NCI-H1436 treated with DMSO at 0.1 percent for 48 hours (cell line): ENCODE data around the gene GFER.

ENCODE experiments used
- DNase-seq: peaks from one replicate; lab custom pipeline; 2025; lab: John Stamatoyannopoulos, UW

The GFER gene

DNA sequence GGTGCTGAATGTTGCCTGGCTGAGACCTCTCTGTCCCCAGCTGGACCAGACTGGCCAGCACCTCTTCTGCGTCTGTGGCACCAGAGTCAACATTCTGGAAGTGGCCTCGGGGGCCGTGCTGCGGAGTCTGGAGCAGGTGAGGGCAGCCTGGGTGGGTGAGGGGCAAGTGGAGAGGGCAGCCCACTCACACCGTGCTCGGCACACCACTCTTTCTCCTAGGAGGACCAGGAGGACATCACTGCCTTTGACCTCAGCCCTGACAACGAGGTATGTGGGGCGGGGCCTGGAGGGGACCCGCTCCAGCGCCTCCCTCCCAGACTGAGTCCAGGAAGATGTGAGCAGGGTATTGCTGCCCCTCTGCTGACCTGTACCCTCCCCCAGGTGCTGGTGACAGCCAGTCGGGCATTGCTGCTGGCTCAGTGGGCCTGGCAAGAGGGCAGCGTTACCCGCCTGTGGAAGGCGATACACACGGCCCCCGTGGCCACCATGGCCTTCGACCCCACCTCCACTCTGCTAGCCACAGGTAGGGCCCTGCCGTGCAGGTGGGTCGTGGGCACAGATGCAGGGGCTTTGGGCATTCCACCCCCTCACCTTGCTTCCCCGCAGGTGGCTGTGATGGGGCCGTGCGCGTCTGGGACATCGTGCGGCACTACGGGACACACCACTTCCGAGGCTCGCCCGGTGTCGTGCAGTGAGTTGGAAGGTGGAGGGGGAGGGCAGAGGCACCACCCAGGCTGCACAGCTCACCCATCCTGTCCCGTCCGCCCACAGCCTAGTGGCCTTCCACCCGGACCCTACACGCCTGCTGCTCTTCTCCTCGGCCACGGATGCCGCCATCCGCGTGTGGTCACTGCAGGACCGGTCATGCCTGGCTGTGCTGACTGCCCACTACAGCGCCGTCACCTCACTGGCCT lies 9.6 kb upstream of the GFER start:
- DNase-seq = no peak

DNA sequence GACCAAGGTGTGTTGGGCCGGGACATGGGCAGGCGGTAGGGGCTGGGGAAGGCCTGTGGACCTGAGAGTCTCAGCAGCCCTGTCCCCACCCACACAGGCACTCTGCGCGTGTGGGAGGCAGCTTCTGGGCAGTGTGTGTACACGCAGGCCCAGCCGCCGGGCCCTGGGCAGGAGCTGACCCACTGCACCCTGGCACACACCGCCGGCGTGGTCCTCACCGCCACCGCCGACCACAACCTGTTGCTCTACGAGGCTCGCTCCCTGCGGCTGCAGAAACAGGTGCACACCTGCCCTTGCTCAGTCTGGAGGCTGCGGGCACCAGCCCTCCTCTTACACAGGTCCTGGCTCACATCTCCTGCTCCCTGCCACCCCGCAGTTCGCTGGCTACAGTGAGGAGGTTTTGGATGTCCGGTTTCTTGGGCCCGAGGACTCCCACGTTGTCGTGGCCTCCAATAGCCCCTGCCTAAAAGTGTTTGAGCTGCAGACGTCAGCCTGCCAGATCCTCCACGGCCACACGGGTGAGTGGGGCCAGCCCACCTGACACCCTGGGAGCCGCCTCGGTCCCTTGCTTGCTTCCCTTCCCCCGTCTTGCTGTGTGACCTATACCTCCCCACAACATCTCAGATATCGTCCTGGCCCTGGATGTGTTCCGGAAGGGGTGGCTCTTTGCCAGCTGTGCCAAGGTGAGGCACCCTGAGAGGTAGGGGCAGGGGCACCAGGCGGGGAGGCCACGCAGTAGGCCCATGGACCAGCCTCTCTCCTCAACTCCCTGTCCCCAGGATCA lies 8.4 kb upstream of the GFER start:
- no peak for DNase-seq

DNA sequence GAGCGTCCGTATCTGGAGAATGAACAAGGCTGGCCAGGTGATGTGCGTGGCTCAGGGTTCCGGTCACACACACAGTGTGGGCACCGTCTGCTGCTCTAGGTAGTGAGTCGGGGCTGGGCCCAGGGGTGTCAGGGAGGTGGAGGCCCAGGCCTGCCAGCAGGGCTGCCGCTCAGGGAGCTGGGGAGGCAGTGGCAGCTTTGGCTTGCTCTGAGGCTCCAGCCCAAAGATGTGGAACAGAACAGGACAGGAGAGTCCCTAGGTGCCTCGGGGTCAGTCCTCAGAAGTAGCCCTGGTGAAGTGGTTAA lies 7.8 kb upstream of the GFER start:
- DNase-seq = no peak

DNA sequence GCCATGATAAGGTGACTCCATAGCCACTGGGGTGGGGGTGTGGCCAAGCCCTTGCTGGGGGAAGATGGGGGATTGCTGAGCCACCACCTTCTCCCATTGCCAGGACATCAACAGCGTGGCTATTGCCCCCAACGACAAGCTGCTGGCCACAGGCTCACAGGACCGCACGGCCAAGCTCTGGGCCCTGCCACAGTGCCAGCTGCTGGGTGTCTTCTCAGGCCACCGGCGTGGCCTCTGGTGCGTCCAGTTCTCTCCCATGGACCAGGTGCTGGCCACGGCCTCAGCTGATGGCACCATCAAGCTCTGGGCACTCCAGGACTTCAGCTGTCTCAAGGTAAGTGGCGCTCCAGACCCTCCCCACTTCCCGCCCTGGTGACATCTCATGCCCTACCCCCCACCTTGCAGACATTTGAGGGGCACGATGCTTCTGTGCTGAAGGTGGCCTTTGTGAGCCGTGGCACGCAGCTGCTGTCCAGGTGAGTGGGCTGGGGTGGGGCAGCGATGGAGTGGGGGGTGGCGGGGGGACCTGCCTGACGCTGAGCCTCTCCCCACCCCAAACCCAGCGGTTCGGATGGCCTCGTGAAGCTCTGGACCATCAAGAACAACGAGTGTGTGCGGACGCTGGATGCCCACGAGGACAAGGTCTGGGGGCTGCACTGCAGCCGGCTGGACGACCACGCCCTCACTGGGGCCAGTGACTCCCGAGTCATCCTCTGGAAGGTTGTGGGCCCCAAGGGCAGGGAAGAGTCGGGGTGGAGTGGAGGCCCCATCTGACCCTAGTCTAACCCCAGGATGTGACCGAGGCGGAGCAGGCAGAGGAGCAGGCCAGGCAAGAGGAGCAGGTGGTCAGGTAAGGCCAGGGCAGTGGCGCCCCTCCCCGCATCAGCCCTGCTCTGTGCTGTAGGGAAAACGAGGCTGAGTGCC lies 6.8 kb upstream of the GFER start:
- no peak for DNase-seq

DNA sequence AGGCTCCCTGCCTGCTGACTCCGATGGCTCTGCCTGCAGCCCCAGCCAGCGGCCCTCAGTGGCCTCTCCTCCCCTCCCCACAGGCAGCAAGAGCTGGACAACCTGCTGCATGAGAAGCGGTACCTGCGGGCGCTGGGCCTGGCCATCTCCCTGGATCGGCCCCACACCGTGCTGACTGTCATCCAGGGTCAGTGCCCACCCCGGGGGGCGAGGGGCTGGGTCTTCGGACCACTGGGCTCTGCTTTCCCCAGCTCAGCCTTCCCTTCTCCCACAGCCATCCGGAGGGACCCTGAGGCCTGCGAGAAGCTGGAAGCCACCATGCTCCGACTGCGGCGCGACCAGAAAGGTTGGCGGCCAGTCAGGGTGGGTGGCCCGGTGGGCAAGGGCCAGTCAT lies 6.1 kb upstream of the GFER start:
- DNase-seq = no peak

DNA sequence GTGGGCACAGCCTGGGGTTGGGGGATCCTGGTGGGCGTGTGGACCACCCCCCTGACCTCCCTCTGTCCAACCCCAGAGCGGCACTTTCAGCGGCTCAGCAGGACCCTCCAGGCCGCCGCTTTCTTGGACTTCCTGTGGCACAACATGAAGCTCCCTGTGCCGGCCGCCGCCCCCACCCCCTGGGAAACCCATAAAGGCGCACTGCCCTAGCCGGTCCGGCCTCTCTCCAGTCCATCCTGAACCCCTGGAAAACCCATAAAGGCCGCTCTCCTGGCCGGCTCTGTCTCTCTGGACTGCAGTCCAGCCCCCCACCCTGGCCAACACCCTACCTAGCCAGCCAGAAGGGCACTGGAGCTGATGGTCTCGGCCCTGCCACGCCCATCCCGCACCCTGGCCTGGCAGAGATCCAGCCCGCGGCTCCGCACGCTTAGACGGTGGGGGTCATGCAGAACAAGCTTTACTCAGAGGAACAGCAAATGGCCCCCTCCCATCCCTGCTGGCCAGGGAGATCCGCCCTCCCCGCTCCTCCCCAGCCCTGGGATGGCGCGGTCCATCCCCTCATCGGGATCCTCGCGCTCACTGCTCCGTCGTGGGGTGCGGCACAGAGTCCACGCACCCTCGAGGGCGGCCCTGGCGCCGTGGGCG lies 5.4 kb upstream of the GFER start:
- no peak for DNase-seq

DNA sequence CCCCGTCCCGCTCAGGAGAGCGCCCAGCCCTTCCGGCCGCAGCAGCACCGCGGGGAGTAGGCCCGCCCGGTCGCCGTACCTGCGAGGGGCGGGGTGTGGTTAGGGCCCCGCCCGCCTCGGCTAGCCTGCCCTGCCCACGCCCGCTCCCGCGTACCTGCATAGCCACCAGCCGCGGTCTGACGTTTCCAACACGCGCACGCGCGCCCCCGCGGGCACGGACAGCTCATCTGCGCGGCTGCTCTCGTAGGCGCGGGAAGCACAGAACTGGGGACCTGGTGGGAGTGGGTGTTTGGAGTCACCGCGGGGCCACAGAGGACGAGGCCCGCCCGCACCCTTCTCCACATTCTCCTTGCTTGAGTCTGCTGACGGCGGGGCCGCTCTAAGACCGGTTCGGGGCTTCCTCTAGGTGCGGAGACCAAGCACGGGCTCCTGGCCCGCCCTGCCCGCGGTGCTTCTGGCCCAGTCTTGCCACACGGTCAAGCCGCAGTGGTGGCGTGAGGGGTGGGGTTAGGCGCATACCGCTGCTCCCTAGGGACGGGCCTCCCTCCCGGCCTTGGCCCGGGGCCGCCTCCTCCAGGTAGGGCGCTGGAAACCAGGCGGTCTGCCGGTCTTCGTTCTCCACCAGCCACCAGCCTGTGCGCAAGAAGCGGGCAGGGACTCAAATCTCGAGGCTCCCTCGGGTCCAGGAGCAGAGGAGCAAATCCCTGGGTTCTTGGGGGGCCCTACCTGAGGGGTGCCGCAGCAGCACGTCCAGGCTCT lies 4.5 kb upstream of the GFER start:
- DNase-seq = no peak

DNA sequence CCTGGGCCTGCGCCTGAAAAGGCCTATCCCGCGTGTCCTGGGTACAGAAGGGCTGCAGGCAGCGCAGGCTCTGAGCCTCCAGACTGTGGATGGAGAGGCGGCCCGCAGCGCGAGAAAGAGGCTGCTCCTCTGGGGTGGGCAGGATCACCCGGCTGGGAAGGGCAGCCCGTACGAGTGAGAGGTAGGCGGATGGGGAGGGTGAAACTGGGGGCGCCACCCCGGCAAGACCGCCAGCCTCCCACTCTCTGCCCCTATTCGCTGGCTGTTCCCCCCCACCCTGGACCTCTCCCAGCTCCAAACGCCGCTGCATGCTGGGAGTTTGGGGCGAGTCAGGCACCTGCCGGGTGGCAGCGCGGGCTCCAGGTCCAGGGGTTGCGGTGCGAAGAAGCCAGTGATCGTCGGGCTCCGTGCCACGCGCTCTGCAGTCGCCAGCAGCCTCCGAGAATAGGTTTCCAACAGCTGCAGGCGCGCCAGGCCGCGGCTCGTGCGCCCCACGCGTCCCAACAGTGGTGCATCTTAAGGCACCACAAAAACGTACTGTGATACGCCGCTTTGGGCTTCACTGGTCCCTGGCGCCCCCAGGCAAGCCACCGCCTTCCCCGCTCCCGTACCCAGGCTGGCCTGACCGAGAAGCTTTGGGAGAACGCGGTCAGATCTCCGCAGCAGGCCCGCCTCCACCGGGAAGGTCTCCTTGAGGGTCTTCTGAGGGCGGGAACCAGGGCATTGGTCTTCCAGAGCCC lies 3.8 kb upstream of the GFER start:
- DNase-seq = no peak

DNA sequence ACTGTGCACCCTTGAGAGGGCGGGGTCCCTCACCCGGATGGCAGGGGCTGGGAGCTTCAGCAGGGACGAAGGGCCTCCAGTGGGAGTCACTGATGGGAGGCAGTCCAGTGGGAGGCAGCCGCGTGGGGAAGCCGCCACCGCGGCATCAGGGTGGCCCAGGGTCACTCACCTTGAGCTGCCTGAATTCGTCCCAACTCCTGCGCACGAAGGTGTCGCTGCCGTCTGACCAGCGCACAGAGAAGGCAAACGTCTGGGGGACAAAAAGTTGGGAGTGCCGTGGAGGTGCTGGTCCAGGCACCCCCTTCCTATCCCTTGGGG lies 3.3 kb upstream of the GFER start:
- DNase-seq = no peak

DNA sequence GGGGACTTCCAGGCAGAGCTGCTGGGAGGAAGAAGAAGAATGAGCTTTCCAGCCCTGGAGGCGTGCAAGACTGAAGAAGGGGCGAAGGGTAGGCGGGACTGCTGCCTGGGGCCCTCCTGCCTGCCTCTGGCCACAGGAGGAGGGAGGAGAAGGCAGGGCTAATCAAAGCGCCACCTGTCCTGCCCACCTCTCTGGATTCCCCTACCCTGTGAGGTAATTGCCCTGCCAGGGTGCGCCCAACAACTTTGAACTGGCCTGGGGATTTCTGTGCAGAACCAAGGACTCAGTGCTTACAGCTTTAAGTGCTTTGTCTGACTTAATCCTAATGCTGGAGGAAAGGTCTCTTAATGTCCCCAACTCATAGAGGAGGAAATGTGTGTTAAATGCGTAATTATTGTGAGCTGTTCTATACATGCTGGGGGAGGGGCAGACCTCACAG lies 2.6 kb upstream of the GFER start, which contains the start of gene NOXO1:
Gene NOXO1, minus strand, starts transcription at position 72 of the 439 bp plus-strand sequence. CDS start 290 bp downstream, outside the sequence.
- no peak for DNase-seq

DNA sequence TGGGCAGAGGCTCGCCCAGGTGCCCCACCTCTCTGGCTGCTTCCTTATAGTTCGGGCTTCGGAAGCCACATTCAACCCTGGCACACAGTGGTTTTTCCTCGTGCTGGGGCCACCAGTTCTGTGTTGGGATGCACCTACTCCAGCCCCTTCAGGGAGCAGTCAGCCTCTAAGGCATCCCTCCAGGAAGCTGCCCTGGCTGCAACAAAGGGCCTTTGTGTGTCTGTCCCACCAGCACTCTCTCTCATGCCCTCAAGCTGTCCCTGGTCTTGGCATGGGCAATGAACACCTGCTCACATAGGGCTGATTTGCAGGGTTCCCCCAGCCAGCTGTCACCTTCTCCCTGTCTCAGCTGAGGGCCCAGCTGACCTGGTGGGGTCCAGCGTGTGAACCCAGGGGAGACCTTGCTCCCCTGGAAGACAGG lies 2.0 kb upstream of the GFER start:
- no peak for DNase-seq

DNA sequence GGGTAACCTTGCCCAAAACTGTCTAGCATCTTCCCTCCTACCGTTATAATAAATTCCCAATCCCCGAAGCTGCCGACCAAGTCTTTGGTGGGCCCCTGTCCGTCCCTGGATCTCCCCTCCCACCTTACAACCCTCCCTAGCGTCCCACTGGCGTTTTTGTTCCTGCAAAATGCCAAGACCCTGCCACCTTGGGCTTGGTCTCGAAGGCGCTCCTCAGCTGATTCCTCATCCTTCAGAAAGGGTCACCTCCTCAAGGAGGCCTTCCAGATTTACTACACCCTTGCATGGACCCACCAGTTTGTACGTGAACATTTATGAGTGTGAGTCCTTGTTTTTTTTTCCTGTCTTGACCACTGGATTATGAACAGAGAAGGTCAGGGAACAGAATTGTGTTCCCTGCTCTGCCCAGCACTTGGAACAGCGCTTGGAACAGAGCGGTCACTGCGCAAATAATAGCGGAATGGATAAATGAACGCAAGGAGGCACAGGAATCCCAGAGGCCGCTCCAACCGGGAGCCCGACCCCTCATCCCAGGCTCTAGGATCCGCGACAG lies 926 bp upstream of the GFER start:
- DNase-seq = no peak

DNA sequence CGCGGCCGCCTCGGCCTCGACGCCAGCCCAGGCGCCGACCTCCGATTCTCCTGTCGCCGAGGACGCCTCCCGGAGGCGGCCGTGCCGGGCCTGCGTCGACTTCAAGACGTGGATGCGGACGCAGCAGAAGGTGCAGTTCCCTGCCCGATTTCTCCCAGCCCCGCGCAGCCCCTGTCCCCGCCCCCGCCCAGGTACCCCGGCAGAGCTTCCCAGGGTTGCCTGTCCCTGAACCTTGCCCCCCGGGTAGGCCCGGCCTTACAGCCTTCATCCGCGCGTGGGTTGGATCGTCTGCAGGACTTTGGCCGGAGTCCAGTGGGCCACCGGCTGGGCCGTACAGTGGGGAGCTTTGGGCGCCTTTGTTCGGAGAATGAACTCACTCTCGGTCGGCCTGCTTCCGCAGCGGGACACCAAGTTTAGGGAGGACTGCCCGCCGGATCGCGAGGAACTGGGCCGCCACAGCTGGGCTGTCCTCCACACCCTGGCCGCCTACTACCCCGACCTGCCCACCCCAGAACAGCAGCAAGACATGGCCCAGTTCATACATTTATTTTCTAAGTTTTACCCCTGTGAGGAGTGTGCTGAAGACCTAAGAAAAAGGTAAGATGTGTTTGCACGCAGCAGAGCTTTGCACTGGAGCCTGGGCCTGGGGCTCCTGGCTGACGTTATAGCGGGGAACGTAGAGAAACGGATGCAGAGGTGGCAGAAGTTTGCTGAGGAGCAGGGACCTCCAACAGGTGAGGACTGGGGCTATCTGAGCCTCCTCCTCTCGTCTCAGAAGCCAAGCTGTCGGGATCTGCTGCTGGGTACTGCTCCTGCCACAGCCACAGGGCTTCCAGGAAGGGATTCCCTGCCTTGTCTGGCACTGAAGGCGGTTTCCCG lies 593 bp downstream of the GFER start:
- DNase-seq = no peak

DNA sequence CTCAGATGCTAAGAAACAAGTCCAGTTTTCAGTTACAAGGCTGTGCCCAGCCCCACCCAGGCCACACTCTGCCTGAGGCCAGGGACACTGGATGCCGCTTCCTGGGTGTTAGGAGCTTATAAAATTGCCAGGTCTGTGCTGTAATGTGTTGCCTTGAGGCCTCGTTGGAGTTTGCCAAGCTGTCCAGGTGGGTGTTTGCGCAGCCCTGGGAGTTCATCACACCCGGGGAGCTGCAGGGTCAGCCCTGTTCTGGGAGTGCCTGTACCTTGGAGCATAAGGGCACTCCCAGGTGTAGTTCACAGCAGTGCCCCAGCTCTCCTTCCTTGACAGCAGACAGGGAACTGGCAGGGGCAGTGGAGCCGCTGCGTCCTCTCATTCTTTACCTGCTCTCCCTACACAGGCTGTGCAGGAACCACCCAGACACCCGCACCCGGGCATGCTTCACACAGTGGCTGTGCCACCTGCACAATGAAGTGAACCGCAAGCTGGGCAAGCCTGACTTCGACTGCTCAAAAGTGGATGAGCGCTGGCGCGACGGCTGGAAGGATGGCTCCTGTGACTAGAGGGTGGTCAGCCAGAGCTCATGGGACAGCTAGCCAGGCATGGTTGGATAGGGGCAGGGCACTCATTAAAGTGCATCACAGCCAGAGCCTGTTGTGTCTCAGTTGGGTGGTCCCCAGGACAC lies 1.6 kb downstream of the GFER start:
- no peak for DNase-seq

DNA sequence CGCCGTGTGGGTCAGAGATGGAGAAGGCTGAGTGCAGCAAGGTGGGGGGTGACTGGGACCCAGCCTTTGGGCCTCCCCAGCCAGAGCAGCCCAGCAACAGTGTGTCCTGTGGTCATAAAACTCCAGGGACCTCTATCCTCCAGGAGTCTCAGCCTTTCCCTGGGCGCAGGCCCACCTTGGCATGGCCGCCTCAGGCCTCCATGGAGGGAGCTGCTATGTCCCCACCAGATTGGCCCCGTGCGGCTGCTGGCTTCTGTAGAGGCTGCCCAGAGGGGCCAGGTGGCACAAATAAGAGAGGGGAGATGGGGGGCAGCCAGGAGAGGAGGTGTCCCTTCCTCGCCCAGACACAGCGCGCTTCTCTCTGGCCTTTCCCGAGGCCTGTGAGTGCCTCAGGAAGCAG lies 3.2 kb downstream of the GFER start:
- DNase-seq = no peak

DNA sequence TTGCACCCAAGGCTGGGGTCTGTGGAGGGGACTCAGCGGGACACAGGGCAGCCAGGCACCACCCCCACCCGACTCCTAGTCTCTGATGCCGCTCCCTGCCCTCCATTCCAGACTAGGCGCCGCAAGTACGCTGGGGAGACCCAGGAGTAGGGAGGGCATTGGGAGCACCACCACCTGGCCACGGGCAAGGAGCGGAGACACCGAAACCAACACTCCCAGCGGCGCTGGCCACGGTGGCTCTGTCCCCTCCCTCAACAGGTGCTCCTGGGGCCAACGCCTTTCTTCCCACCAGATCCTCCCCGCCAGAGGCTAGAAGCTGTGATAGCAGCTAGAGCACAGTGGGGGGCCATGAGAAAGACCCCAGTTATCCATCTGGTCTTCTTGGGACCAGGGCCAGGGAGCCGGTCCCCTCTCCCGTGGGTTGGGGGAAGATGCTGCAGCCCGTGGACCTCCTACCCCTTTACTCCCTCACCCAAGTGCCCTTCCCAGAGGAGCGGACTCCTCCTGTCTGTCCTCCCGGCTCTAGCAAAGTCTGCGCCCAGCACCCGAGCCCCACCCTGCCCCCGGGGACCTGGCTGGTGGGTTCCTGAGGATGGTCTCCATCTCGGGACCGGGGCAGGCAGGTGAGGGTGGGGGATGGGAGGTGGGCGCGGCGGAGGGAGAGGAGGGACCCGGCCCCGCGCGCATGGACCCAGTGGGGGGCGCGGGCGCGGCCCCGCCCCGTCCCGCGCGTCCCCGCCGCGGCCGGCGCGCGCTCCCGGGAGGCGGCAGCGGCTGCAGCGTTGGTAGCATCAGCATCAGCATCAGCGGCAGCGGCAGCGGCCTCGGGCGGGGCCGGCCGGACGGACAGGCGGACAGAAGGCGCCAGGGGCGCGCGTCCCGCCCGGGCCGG lies 5.5 kb downstream of the GFER start, which contains the start of gene SYNGR3:
Gene SYNGR3, plus strand, starts transcription at position 762 of the 892 bp plus-strand sequence. CDS start 133 bp downstream, outside the sequence.
- DNase-seq = no peak

DNA sequence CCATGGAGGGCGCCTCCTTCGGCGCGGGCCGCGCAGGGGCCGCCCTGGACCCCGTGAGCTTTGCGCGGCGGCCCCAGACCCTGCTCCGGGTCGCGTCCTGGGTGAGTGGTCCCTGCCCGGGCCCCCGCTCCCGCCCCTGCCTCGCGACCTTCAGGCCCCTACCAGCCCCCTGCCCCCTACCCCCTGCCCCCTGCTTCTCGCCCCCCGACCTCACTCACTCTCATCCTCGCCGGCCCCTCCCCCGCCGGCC lies 6.0 kb downstream of the GFER start:
- DNase-seq = no peak
